Panc1 (cell line): ENCODE results near the gene GPATCH2L. TPM values are rescaled to one million over a fixed set of nuclear protein-coding genes. Genes with fewer than 3 reads are reported as not detected.

Experiments
- ATAC-seq: fragments of 200-7000 bp; cut with Tn5 transposase; 2 replicates; pipeline ENCODE4 v1.9.1; 2020; ENCODE audit warnings: mild to moderate bottlenecking, moderate library complexity
- BruUV-seq: library from RNA; stranded (reverse); fragments of 400-500 nt; replicated peaks from 2 replicates; lab custom pipeline; 2021; lab: Mats Ljungman, UMichigan
- CTCF ChIA-PET: fragments of 300-600 bp; sonication (Branson Sonifier 250); formaldehyde crosslinking; loops from one replicate; lab custom pipeline; 2022; ENCODE audit warnings: antibody characterized with exemption; lab: Charles Lee
- POLR2A ChIA-PET: fragments of 300-600 bp; sonication (Branson Sonifier 250); formaldehyde crosslinking; loops from one replicate; lab custom pipeline; 2022; ENCODE audit warnings: antibody characterized with exemption; lab: Charles Lee
- DNase-seq: peaks from one replicate; pipeline ENCODE4 v3.0.0-alpha.2; 2010; ENCODE audit warnings: low read depth, low spot score
- H3K27ac ChIP-seq: 2 replicates; pipeline ENCODE4 v1.5.1; 2011; ENCODE audit warnings: mild to moderate bottlenecking, low read length, inconsistent platforms
- H3K27me3 ChIP-seq: fragments of 200-500 bp; sonication (Bioruptor generic); 2 replicates; pipeline ENCODE4 v1.6.0; 2014; ENCODE audit warnings: low read length, inconsistent platforms; ENCODE audit not compliant: control insufficient read depth, insufficient read depth
- H3K36me3 ChIP-seq: fragments of 200-500 bp; sonication (Bioruptor generic); 2 replicates; pipeline ENCODE4 v1.5.1; 2014; ENCODE audit warnings: inconsistent platforms, mild to moderate bottlenecking, low read length, moderate library complexity; ENCODE audit not compliant: control insufficient read depth, insufficient read depth
- H3K4me1 ChIP-seq: 2 replicates; pipeline ENCODE4 v1.5.1; 2011; ENCODE audit warnings: inconsistent platforms, mild to moderate bottlenecking, low read length, moderate library complexity; ENCODE audit not compliant: control insufficient read depth, insufficient read depth
- H3K4me3 ChIP-seq, 2 experiments: 2 replicates each; pipeline ENCODE4 v1.5.1; 2011 to 2012; ENCODE audit warnings: low read depth in 2 of 2, low read length in 2 of 2, mild to moderate bottlenecking in 2 of 2, inconsistent platforms in 1 of 2, moderate library complexity in 1 of 2
- H3K9me3 ChIP-seq: fragments of 200-500 bp; sonication (Bioruptor generic); 2 replicates; pipeline ENCODE4 v1.5.1; 2014; ENCODE audit warnings: low read depth, mild to moderate bottlenecking, inconsistent platforms, low read length, moderate library complexity; ENCODE audit not compliant: control insufficient read depth, insufficient read depth
- CTCF ChIP-seq: fragments of 450-650 bp; IDR thresholded peaks from 2 replicates; pipeline ENCODE4 v1.5.1; 2017; ENCODE audit warnings: mild to moderate bottlenecking
- POLR2AphosphoS5 ChIP-seq: IDR thresholded peaks from 2 replicates; pipeline ENCODE4 v1.6.1; 2012; ENCODE audit warnings: mild to moderate bottlenecking, low read depth, low read length, moderate library complexity
- REST ChIP-seq, 2 experiments: IDR thresholded peaks; 2 replicates each; pipeline ENCODE4 v1.6.1; 2011 to 2012; ENCODE audit warnings: low read depth in 2 of 2, control low read depth in 1 of 2, low read length in 1 of 2, mild to moderate bottlenecking in 1 of 2, moderate library complexity in 1 of 2; ENCODE audit not compliant: insufficient read depth in 1 of 2
- SIN3A ChIP-seq: IDR thresholded peaks from 2 replicates; pipeline ENCODE4 v1.6.1; 2012; ENCODE audit warnings: low read depth, mild to moderate bottlenecking, low read length, moderate library complexity, borderline replicate concordance; ENCODE audit not compliant: insufficient read depth
- TCF7L2 ChIP-seq: IDR thresholded peaks from 2 replicates; pipeline ENCODE4 v1.6.1; 2011; ENCODE audit warnings: mild to moderate bottlenecking, low read depth, low read length, inconsistent platforms
- in situ Hi-C: cut with HindIII; loops from 2 replicates; pipeline ENCODE4 v1.10.0; 2016; ENCODE audit warnings: low sequenced_read_pairs, low pct_unique_long_range_greater_than_20kb
- intact Hi-C: fragments of 100-400 bp; cut with micrococcal nuclease; formaldehyde crosslinking; loops from one replicate; pipeline ENCODE4 v1.10.0; 2022; ENCODE audit not compliant: unreplicated experiment
- total RNA-seq: library from RNA; stranded (reverse); gene quantifications from one replicate; pipeline ENCODE4 v1.2.1, GENCODE V29; 2021; ENCODE audit not compliant: unreplicated experiment

Gene GPATCH2L
- total RNA-seq, 1 experiment from 2014 or later = 35.0 TPM

GRCh38 chr14:76256545-76256944, 104.8 kb downstream of the GPATCH2L start:
- BruUV-seq = no TSS peak
- in situ Hi-C loops (no loop called here), intact Hi-C loops (no loop called here)
- H3K27ac ChIP-seq = no peak overlapping the region
- no peak overlapping the region for H3K4me3 ChIP-seq
- H3K9me3 ChIP-seq = no peaks in the 10 kb centered on the region
- POLR2A ChIA-PET = no interaction called here
- ATAC-seq = no peak
- CTCF ChIA-PET = no interaction called here
- no peaks in the 10 kb centered on the region for H3K27me3 ChIP-seq
- TF ChIP-seq POLR2AphosphoS5 (no peak), CTCF (no peak), TCF7L2 (no peak), SIN3A (no peak), REST (IDR thresholded peaks at IDR 0.05; ENCODE audit: insufficient read depth in 1 of 2, low read depth in 2 of 2, low read length in 1 of 2) (no peak)
- DNase-seq = no peak
- H3K36me3 ChIP-seq = no peaks in the 10 kb centered on the region
- H3K4me1 ChIP-seq = no peaks in the 10 kb centered on the region

GRCh38 chr14:76257111-76257803, 105.5 kb downstream of the GPATCH2L start:
- no peaks in the 10 kb centered on the region for H3K27me3 ChIP-seq
- ATAC-seq = no peak
- BruUV-seq = no TSS peak
- CTCF ChIA-PET = no interaction called here
- POLR2A ChIA-PET = no interaction called here
- H3K4me3 ChIP-seq = no peak overlapping the region
- intact Hi-C loops = no loop called here
- H3K4me1 ChIP-seq = no peaks in the 10 kb centered on the region
- H3K9me3 ChIP-seq = no peaks in the 10 kb centered on the region
- in situ Hi-C loops = no loop called here
- DNase-seq = no peak
- TF ChIP-seq POLR2AphosphoS5 (no peak), SIN3A (no peak), REST (IDR thresholded peaks at IDR 0.05; ENCODE audit: insufficient read depth in 1 of 2, low read depth in 2 of 2, low read length in 1 of 2) (no peak), TCF7L2 (no peak), CTCF (no peak)
- H3K36me3 ChIP-seq = no peaks in the 10 kb centered on the region
- no peak overlapping the region for H3K27ac ChIP-seq
